NCI-H128 (cell line): Measurements from ENCODE around the gene PDCD6IP.
"Not testable (repeated sequence)": the region's sequence is repeated elsewhere in the genome, so short reads cannot be mapped to it uniquely, and the experiment has no call there.

Experiments used
- DNase-seq: peaks from one replicate; lab custom pipeline; 2025; ENCODE audit not compliant: unreplicated experiment; lab: John Stamatoyannopoulos, UW

The PDCD6IP gene, protein sequence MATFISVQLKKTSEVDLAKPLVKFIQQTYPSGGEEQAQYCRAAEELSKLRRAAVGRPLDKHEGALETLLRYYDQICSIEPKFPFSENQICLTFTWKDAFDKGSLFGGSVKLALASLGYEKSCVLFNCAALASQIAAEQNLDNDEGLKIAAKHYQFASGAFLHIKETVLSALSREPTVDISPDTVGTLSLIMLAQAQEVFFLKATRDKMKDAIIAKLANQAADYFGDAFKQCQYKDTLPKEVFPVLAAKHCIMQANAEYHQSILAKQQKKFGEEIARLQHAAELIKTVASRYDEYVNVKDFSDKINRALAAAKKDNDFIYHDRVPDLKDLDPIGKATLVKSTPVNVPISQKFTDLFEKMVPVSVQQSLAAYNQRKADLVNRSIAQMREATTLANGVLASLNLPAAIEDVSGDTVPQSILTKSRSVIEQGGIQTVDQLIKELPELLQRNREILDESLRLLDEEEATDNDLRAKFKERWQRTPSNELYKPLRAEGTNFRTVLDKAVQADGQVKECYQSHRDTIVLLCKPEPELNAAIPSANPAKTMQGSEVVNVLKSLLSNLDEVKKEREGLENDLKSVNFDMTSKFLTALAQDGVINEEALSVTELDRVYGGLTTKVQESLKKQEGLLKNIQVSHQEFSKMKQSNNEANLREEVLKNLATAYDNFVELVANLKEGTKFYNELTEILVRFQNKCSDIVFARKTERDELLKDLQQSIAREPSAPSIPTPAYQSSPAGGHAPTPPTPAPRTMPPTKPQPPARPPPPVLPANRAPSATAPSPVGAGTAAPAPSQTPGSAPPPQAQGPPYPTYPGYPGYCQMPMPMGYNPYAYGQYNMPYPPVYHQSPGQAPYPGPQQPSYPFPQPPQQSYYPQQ

DNA sequence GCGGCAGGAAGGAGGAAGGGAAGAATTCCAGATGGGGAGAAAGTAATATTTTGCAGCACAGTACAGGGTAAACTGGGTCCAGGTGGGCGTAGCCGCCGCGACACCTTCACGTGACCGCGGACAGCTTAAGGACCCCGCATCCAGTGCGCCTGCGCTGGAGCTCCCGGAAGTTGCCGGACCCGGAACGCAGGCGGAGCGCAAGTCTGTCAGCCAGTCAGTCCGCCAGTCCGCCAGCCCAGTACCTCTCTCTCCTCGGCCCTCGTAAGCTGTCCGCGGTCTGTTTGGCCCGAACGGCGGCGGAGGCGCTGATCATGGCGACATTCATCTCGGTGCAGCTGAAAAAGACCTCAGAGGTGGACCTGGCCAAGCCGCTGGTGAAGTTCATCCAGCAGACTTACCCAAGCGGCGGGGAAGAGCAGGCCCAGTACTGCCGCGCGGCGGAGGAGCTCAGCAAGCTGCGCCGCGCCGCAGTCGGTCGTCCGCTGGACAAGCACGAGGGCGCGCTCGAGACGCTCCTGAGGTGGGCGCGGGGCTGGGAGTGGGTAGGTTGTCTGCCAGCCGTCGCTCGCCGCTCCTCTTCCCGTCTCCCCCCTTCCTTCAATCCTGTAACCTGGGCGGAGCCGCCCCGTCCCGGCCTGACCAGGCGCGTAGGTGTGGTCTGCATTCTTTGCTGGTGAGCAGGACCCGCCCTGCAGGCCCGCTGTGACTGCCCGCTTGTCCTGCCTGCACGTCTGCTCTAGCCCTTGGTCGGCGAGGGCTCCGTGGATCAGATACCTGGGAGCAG lies at the start of gene PDCD6IP:
Gene PDCD6IP, plus strand, starts transcription at position 213 of the 784 bp plus-strand sequence. Its CDS starts 99 bp downstream, at position 312.
- DNase-seq = peak; percentile 53

- DNase-seq = no peak
Measured at GRCh38 chr3:33749546-33750210, 48.8 kb upstream of the PDCD6IP start.

DNA sequence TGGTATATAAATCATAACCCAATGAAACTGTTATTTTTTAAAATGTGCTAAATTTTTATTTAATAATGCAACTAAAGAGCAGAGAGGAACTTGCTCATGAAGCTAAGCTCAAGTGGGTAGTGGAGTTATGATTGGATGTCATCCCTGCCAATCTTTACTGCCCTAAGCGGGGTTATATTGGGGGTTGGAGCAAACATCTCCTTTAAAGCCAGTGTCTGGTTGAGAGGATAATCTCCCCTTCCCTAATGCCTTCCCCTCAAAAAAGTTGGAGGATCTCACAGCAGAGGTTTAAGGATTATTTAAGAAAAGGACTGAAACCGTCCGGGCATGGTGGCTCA lies 48.2 kb upstream of the PDCD6IP start:
- no peak for DNase-seq

- DNase-seq = no peak
Measured at GRCh38 chr3:33751336-33751735, 47.1 kb upstream of the PDCD6IP start.

DNA sequence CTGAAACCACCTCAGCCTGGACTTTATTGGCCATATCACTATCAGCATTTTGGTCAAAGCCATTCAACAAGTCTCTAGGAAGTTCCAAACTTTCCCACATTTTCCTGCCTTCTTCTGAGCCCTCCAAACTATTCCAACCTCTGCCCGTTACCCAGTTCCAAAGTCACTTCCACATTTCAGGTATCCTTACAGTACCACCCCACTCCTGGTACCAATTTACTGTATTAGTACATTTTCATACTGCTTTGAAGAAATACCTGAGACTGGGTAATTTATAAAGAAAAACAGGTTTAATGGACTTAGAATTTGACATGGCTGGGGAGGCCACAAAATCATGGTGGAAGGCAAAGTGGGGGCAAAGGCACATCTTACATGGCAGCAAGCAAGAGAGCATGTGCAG lies 44.0 kb upstream of the PDCD6IP start:
- DNase-seq = not testable (repeated sequence)

GRCh38 chr3:33758281-33758680 lies 40.1 kb upstream of the PDCD6IP start:
- DNase-seq = no peak

GRCh38 chr3:33758864-33759263 lies 39.6 kb upstream of the PDCD6IP start:
- DNase-seq = no peak

- no peak for DNase-seq
Measured at GRCh38 chr3:33768578-33769330, 29.7 kb upstream of the PDCD6IP start.

DNA sequence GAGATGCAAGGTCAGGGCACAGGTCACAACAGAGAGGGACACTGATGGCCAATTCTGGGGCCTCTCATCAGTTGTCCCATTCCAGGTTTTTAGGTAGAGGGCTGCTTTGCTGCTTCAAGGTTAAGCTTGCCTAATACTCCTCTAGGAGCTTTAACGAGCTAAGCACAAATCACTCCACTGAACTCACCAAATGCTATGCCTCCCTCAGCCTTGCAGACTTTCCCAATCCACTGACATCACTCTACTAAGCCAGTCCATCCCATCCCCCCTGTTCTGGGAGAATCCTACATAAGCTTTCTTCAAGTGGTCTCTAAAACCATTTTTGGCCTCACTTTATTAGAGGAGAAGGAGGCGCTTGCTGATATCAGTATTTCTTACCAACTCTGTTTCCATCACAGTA lies 24.8 kb upstream of the PDCD6IP start:
- no peak for DNase-seq

DNA sequence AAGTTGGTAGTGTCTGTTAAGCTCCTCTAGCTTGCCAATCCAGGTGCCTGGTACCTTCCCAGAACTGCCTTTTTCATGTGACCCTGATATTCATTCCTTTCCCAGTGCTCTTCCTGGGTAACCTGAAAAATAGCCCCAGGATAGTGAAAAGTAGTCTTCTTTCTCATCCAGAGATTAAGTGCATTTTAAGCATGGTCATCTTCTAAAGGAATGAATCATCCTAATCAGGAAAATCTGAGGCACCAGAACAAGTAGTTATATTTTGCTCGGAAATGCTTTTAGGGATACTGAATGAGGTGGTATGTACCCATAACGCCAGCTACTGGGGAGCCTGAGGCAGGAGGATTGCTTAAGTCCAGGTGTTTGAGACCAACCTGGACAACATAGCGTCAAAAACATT lies 23.1 kb upstream of the PDCD6IP start:
- no peak for DNase-seq

DNA sequence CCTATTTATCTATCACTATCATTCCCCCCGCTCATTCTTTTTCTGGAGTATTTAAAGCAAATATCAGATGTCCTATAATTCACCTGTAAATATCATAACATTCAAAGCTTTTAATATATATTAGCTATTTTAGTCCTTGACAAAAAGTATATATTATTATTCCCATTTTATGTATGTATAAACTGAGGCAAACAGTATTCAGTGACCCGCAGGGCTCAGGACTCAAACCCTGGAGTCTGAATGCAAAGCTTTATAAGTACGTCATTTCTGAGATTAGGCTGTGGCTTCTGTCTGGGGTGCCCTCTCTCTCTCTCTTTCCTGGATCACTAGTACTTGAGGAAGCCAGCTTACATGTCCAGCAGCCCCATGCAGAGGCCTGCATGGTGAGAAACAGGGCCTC lies 20.4 kb upstream of the PDCD6IP start:
- no peak for DNase-seq

- no peak for DNase-seq
Measured at GRCh38 chr3:33779751-33780150, 18.7 kb upstream of the PDCD6IP start.

DNA sequence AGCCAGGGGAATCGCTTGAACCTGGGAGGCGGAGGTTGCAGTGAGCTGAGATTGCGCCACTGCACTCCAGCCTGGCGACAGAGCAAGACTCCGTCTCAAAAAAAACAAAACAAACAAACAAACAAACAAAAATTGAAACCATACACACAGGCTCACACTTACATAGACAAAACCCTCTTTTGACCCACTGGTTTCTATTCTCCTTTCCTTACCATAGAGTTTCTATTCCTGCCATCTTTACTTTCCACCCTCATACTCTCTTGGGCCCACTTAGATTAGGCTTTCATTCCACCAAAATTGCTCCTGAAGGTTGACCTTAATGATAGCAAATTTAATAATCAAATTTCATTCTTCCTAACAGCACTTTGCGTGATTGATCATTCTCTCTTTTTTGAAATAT lies 17.0 kb upstream of the PDCD6IP start:
- not testable (repeated sequence) for DNase-seq

- DNase-seq = no peak
Measured at GRCh38 chr3:33786565-33787327, 11.7 kb upstream of the PDCD6IP start.

GRCh38 chr3:33787328-33788009 lies 11.0 kb upstream of the PDCD6IP start:
- peak; percentile 4 for DNase-seq

- DNase-seq = no peak
Measured at GRCh38 chr3:33789183-33789954, 9.1 kb upstream of the PDCD6IP start.

DNA sequence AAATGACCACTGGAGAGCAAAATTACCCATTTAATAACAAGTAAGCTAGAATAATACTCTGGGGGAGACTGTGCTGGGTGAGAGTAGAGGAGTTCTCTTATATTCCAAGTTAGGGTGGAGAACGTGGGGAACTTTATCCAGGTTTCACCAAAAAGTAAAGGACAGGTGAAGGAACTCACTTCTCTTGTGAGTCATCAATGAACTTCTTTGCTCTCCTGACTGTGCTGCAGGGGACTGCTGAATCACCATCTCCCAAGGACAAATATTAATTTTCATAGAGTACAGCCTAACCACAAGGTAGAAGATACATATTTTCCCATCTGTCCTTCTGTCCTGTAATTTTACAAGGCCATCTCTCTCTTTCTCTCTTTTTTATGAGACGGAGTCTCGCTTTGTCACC lies 8.3 kb upstream of the PDCD6IP start:
- no peak for DNase-seq
